HepG2 (cell line): Measurements from ENCODE around the gene RPA4. TPM values are rescaled to one million over a fixed set of nuclear protein-coding genes. Genes with fewer than 3 reads are reported as not detected.

Source experiments
- ATAC-seq: fragments of 200-7000 bp; cut with Tn5 transposase; 3 replicates; pipeline ENCODE4 v1.9.1; 2020; ENCODE audit warnings: mild to moderate bottlenecking, moderate library complexity
- Bru-seq: library from RNA; stranded (reverse); fragments of 400-500 nt; gene quantifications from one replicate; lab custom pipeline; 2021; lab: Mats Ljungman, UMichigan
- BruChase-seq, 2 experiments: library from RNA; stranded (reverse); fragments of 400-500 nt; gene quantifications; one replicate each; lab custom pipeline; 2021; lab: Mats Ljungman, UMichigan
- BruUV-seq: library from RNA; stranded (reverse); fragments of 400-500 nt; replicated peaks from 2 replicates; lab custom pipeline; 2021; lab: Mats Ljungman, UMichigan
- CTCF ChIA-PET: fragments of 300-600 bp; formaldehyde crosslinking; extraction: SDS; loops from one replicate; lab custom pipeline; 2021; ENCODE audit warnings: low total read pairs, inconsistent platforms, low intra/inter-chr PET ratio; lab: Yijun Ruan, JAX
- POLR2A ChIA-PET: fragments of 350-600 bp; sonication (Branson Sonifier 250); formaldehyde crosslinking; loops from one replicate; lab custom pipeline; 2020; ENCODE audit warnings: antibody characterized with exemption, inconsistent platforms; lab: Yijun Ruan, JAX
- DNase-seq: peaks from one replicate; pipeline ENCODE4 v3.0.0-alpha.2; 2015; ENCODE audit warnings: low spot score
- FAIRE-seq: peaks from 3 replicates; lab custom pipeline; 2011; peaks lifted over from hg19 to GRCh38; lab: Jason Lieb, UNC
- H2AFZ ChIP-seq: one replicate; pipeline ENCODE4 v1.6.1; 2011; ENCODE audit warnings: low read length, inconsistent platforms
- H3K27ac ChIP-seq: fragments of 300-600 bp; 3 replicates; pipeline ENCODE4 v1.8.0; 2011; ENCODE audit warnings: mixed run types, mild to moderate bottlenecking, mixed read lengths, low read length, inconsistent platforms; ENCODE audit not compliant: insufficient read depth; ENCODE audit errors: extremely low read length
- H3K27me3 ChIP-seq, 2 experiments: fragments of 200-600 bp in 1 of 2; 2 replicates in 1 of 2; 3 replicates in 1 of 2; pipeline versions ENCODE4 v1.6.0 to v1.8.0; 2011; ENCODE audit warnings: low read length in 2 of 2, mild to moderate bottlenecking in 2 of 2, moderate library complexity in 2 of 2, inconsistent platforms in 1 of 2; ENCODE audit not compliant: insufficient read depth in 2 of 2, control insufficient read depth in 1 of 2
- H3K36me3 ChIP-seq, 2 experiments: fragments of 200-600 bp in 1 of 2; replicated peaks in 1 of 2; 2 replicates in 1 of 2; 3 replicates in 1 of 2; pipeline versions ENCODE4 v1.5.1 to v1.8.0; 2011; ENCODE audit warnings: low read length in 2 of 2, inconsistent platforms in 1 of 2; ENCODE audit not compliant: insufficient read depth in 2 of 2, control insufficient read depth in 1 of 2
- H3K4me1 ChIP-seq: 2 replicates; pipeline ENCODE4 v1.5.1; 2012; ENCODE audit warnings: low read length, inconsistent platforms; ENCODE audit not compliant: insufficient read depth
- H3K4me2 ChIP-seq: 2 replicates; pipeline ENCODE4 v1.6.0; 2011; ENCODE audit warnings: low read depth, low read length, inconsistent platforms
- H3K4me3 ChIP-seq, 3 experiments: fragments of 200-600 bp in 1 of 3; sonication (generic), shearing (Covaris generic) in 1 of 3; replicated peaks in 1 of 3; 2 replicates each; pipeline ENCODE4 v1.5.1; 2011 to 2016; ENCODE audit warnings: low read length in 3 of 3, inconsistent platforms in 2 of 3, low read depth in 2 of 3, mild to moderate bottlenecking in 2 of 3, control low read depth in 1 of 3, mixed read lengths in 1 of 3; ENCODE audit not compliant: insufficient read depth in 1 of 3
- H3K79me2 ChIP-seq: one replicate; pipeline ENCODE4 v1.6.1; 2011; ENCODE audit warnings: low read length, inconsistent platforms; ENCODE audit not compliant: insufficient read depth
- H3K9ac ChIP-seq: 2 replicates; pipeline ENCODE4 v1.6.0; 2011; ENCODE audit warnings: mild to moderate bottlenecking, low read depth, low read length, inconsistent platforms; ENCODE audit not compliant: insufficient read depth
- H3K9me3 ChIP-seq: 2 replicates; pipeline ENCODE4 v1.5.1; 2012; ENCODE audit warnings: mild to moderate bottlenecking, low read length
- H4K20me1 ChIP-seq: 2 replicates; pipeline ENCODE4 v1.6.0; 2011; ENCODE audit warnings: inconsistent platforms, mild to moderate bottlenecking, low read length, moderate library complexity; ENCODE audit not compliant: insufficient read depth
- MBNL3 ChIP-seq: fragments of 250-450 bp; sonication (Bioruptor Pico); conservative IDR thresholded peaks from 2 replicates; pipeline ENCODE4 v1.8.0; 2022; ENCODE audit warnings: mild to moderate bottlenecking, inconsistent platforms
- MTF2 ChIP-seq: sonication (generic); formaldehyde crosslinking; IDR thresholded peaks from 2 replicates; pipeline ENCODE4 v1.5.0; 2020; ENCODE audit warnings: missing genetic modification reagents, borderline replicate concordance
- NRL ChIP-seq: sonication (generic); formaldehyde crosslinking; IDR thresholded peaks from 2 replicates; pipeline ENCODE4 v1.5.0; 2020; ENCODE audit warnings: missing genetic modification reagents, mild to moderate bottlenecking, moderate library complexity, borderline replicate concordance
- PAX8 ChIP-seq: sonication (generic); formaldehyde crosslinking; IDR thresholded peaks from 2 replicates; pipeline ENCODE4 v1.8.0; 2022; ENCODE audit warnings: mild to moderate bottlenecking, missing genetic modification reagents, borderline replicate concordance
- U2AF2 ChIP-seq: fragments of 200-400 bp; formaldehyde crosslinking; IDR thresholded peaks from 2 replicates; pipeline ENCODE4 v1.6.1; 2017; ENCODE audit warnings: low read depth, mild to moderate bottlenecking, low read length
- ZNF10 ChIP-seq: sonication (generic); formaldehyde crosslinking; IDR thresholded peaks from 2 replicates; pipeline ENCODE4 v1.4.0; 2020; ENCODE audit warnings: mild to moderate bottlenecking, low read depth, missing genetic modification reagents, borderline replicate concordance
- ZNF276 ChIP-seq: sonication (generic); formaldehyde crosslinking; IDR thresholded peaks from 2 replicates; pipeline ENCODE4 v1.4.0; 2020; ENCODE audit warnings: mild to moderate bottlenecking, low read depth, missing genetic modification reagents
- ZNF34 ChIP-seq: sonication (generic); formaldehyde crosslinking; IDR thresholded peaks from 2 replicates; pipeline ENCODE4 v1.4.0; 2020; ENCODE audit warnings: mild to moderate bottlenecking, missing genetic modification reagents, borderline replicate concordance
- ZNF724P ChIP-seq: sonication (generic); formaldehyde crosslinking; IDR thresholded peaks from 2 replicates; pipeline ENCODE4 v1.8.0; 2022; ENCODE audit warnings: missing genetic modification reagents, borderline replicate concordance
- WGBS: methylation state at CpG from one replicate; pipeline ENCODE4 v1.1.6; 2017; ENCODE audit warnings: low lambda C conversion rate; 5-methylcytosine and 5-hydroxymethylcytosine counted together
- in situ Hi-C: cut with HindIII; loops from 2 replicates; pipeline ENCODE4 v1.10.0; 2017; ENCODE audit warnings: low pct_unique_long_range_greater_than_20kb; ENCODE audit not compliant: extremely low pct_ligation_motif_present
- intact Hi-C: fragments of 100-400 bp; cut with micrococcal nuclease; formaldehyde crosslinking; loops from one replicate; pipeline ENCODE4 v1.10.0; 2022; ENCODE audit not compliant: unreplicated experiment
- long read RNA-seq, 2 experiments: library from RNA in 1 of 2; library from polyadenylated mRNA in 1 of 2; stranded (forward) in 1 of 2; unstranded in 1 of 2; transcript quantifications; one replicate each; pipeline ENCODE4 v2.0.0, GENCODE V29; 2019 to 2022
- polyA minus RNA-seq, 3 experiments: library from RNA; depleted of rRNA, polyadenylated mRNA; stranded (reverse); fragments of >200 nt; gene quantifications; 2 replicates each; pipeline ENCODE4 v1.2.3, GENCODE V29; 2011; ENCODE audit warnings: low replicate concordance in 1 of 3
- polyA plus RNA-seq, 8 experiments: library from polyadenylated mRNA; depleted of rRNA in 3 of 8; stranded (reverse) in 7 of 8; unstranded in 1 of 8; fragments of >200 nt; fragmentation: Illumina TruSeq in 4 of 8; extraction: Trizol in 4 of 8; gene quantifications; 2 replicates each; pipeline versions ENCODE4 v1.2.1 to v1.2.3, GENCODE V29; 2011 to 2016; ENCODE audit warnings: low read depth in 4 of 8, missing spikeins in 1 of 8, mixed read lengths in 1 of 8; ENCODE audit not compliant: insufficient read depth in 1 of 8
- total RNA-seq, 5 experiments: library from RNA; depleted of rRNA; stranded (reverse); fragments of >200 nt; fragmentation: Illumina TruSeq; extraction: Trizol; gene quantifications; 2 replicates each; pipeline ENCODE4 v1.2.3, GENCODE V29; 2016; ENCODE audit warnings: low read depth in 1 of 5

The RPA4 gene
- total RNA-seq (2016; rRNA removed; fragmentation: Illumina TruSeq; extraction: Trizol), result 0.38 TPM in 1 of 2 replicates, not detected in the other
- not detected in 2 replicates for total RNA-seq (2016; cell fraction: cytosol; rRNA removed; fragmentation: Illumina TruSeq; extraction: Trizol; ENCODE audit: low read depth)
- 0.26 TPM in 1 of 2 replicates, not detected in the other for total RNA-seq (2016; cell fraction: insoluble cytoplasmic fraction; rRNA removed; fragmentation: Illumina TruSeq; extraction: Trizol)
- total RNA-seq (2016; cell fraction: membrane; rRNA removed; fragmentation: Illumina TruSeq; extraction: Trizol), result not detected in 2 replicates
- total RNA-seq (2016; cell fraction: nucleus; rRNA removed; fragmentation: Illumina TruSeq; extraction: Trizol), result 1.7 and 2.2 TPM in 2 replicates
- 0.08 TPM in 1 of 2 replicates, not detected in the other for polyA plus RNA-seq (2011; rRNA removed)
- polyA plus RNA-seq (2011; cell fraction: cytosol; rRNA removed), result 0.04 TPM in 1 of 2 replicates, not detected in the other
- 0.26 and 0.32 TPM in 2 replicates for polyA plus RNA-seq (2011; cell fraction: nucleus; rRNA removed)
- polyA plus RNA-seq (2012), result not detected in 2 replicates
- polyA plus RNA-seq (2016; cell fraction: cytosol; fragmentation: Illumina TruSeq; extraction: Trizol; ENCODE audit: low read depth), result not detected in 2 replicates
- not detected in 2 replicates for polyA plus RNA-seq (2016; cell fraction: insoluble cytoplasmic fraction; fragmentation: Illumina TruSeq; extraction: Trizol; ENCODE audit: low read depth)
- polyA plus RNA-seq (2016; cell fraction: membrane; fragmentation: Illumina TruSeq; extraction: Trizol; ENCODE audit: low read depth), result not detected in 2 replicates
- not detected in 2 replicates for polyA plus RNA-seq (2016; cell fraction: nucleus; fragmentation: Illumina TruSeq; extraction: Trizol; ENCODE audit: insufficient read depth, low read depth)
- 1.1 and 5.0 TPM in 2 replicates for polyA minus RNA-seq (2011; rRNA and poly(A)+ RNA removed; ENCODE audit: low replicate concordance)
- polyA minus RNA-seq (2011; cell fraction: cytosol; rRNA and poly(A)+ RNA removed), result not detected in 2 replicates
- polyA minus RNA-seq (2011; cell fraction: nucleus; rRNA and poly(A)+ RNA removed), result 4.5 and 5.0 TPM in 2 replicates
- Bru-seq, nascent RNA, result percentile 52 among the genes with signal in this experiment
- percentile 40 among the genes with signal in this experiment for BruChase-seq, experiment 1, labeled RNA remaining after a 6-hour chase
- BruChase-seq, experiment 2, labeled RNA remaining after a 2-hour chase, result percentile 42 among the genes with signal in this experiment
- long read RNA-seq, experiment 1, result 0 reads
- long read RNA-seq, experiment 2, result 0 reads

GRCh38 chrX:96883608-96884007, at the start of gene RPA4:
Gene RPA4, plus strand, starts transcription at chrX:96883908. Its CDS starts 403 bp downstream, at chrX:96884311.
- Histone ChIP-seq H3K27me3 (no peaks in the 10 kb centered on the region), H3K4me3 (no peak within 1 kb of the TSS), H2AFZ (no peak within 1 kb of the TSS), H3K79me2 (no peaks in the 10 kb centered on the region)
- no peak for FAIRE-seq
- CTCF ChIA-PET, result no interaction called here
- TF ChIP-seq MBNL3 (CRISPR knock-in tag) (no peak), MTF2 (no peak), ZNF276 (CRISPR knock-in tag) (no peak), ZNF724P (CRISPR knock-in tag) (no peak), U2AF2 (no peak), PAX8 (no peak), NRL (no peak), ZNF34 (CRISPR knock-in tag) (no peak), ZNF10 (CRISPR knock-in tag) (no peak)
- TF ChIP-seq, all 625 proteins: peak for 0
- DNase-seq (no peak), ATAC-seq (no peak)
- WGBS, result 95% methylated on average over 10 of the region's 10 CpGs
- POLR2A ChIA-PET, result no interaction called here
- no peak within 1 kb of the TSS for H3K9ac ChIP-seq
- no TSS peak for BruUV-seq
- H3K4me1 ChIP-seq, result no peaks in the 10 kb centered on the region
- in situ Hi-C loops, result no loop called here
- H3K4me2 ChIP-seq, result no peak within 1 kb of the TSS
- H3K36me3 ChIP-seq, result no peaks in the 10 kb centered on the region
- H3K27ac ChIP-seq, result no peak within 1 kb of the TSS
- intact Hi-C loops, result no loop called here
- no peaks in the 10 kb centered on the region for H3K9me3 ChIP-seq
- H4K20me1 ChIP-seq, result no peaks in the 10 kb centered on the region
